Peyer's patch (tissue), 4 donors: ENCODE measurements around the gene ARMH3. TPM values are rescaled to one million over a fixed set of nuclear protein-coding genes. Genes with fewer than 3 reads are reported as not detected.

Experiments
- DNase-seq, 3 donors: peaks; one replicate each; pipeline ENCODE4 v3.0.0-alpha.2; 2017 to 2019
- H3K27ac ChIP-seq, 4 donors: fragments of 200-600 bp; sonication (generic); one replicate each; pipeline ENCODE4 v1.5.1; 2016 to 2019
- H3K27me3 ChIP-seq, 2 donors: fragments of 200-600 bp; sonication (generic); one replicate each; pipeline ENCODE4 v1.5.1; 2019
- H3K36me3 ChIP-seq, 3 donors: fragments of 200-600 bp; sonication (generic); one replicate each; pipeline ENCODE4 v1.5.1; 2016 to 2019
- H3K4me1 ChIP-seq, 4 donors: fragments of 200-600 bp; sonication (generic); one replicate each; pipeline ENCODE4 v1.5.1; 2016 to 2019
- H3K4me3 ChIP-seq, 4 donors: fragments of 200-600 bp; sonication (generic); 1 replicate in 3 of 4; 2 replicates in 1 of 4; pipeline ENCODE4 v1.5.1; 2016 to 2019; ENCODE audit warnings: mild to moderate bottlenecking in 1 of 4
- H3K9me3 ChIP-seq, 4 donors: fragments of 200-600 bp; sonication (generic); one replicate each; pipeline ENCODE4 v1.5.1; 2016 to 2019; ENCODE audit warnings: mild to moderate bottlenecking in 1 of 4
- CTCF ChIP-seq, 6 experiments: fragments of 450-650 bp in 4 of 6; fragments of 200-600 bp in 2 of 6; sonication (generic) in 1 of 6; IDR thresholded peaks; one replicate each; pipeline ENCODE4 v1.5.1; 2017 to 2019; ENCODE audit warnings: antibody characterized with exemption in 6 of 6, mild to moderate bottlenecking in 3 of 6, moderate library complexity in 1 of 6
- POLR2A ChIP-seq, 2 donors: fragments of 450-650 bp; IDR thresholded peaks; one replicate each; pipeline ENCODE4 v1.5.1; 2017; ENCODE audit warnings: antibody characterized with exemption in 2 of 2, mild to moderate bottlenecking in 2 of 2, moderate library complexity in 2 of 2
- total RNA-seq, 4 donors: library from RNA; depleted of rRNA; stranded (reverse); fragments of >200 nt; gene quantifications; one replicate each; pipeline ENCODE4 v1.1.0, GENCODE V29; 2016

ARMH3 gene
- total RNA-seq, 4 donors from 2014 or later, result 15.8 to 29.2 (median 23.0) TPM

DNA sequence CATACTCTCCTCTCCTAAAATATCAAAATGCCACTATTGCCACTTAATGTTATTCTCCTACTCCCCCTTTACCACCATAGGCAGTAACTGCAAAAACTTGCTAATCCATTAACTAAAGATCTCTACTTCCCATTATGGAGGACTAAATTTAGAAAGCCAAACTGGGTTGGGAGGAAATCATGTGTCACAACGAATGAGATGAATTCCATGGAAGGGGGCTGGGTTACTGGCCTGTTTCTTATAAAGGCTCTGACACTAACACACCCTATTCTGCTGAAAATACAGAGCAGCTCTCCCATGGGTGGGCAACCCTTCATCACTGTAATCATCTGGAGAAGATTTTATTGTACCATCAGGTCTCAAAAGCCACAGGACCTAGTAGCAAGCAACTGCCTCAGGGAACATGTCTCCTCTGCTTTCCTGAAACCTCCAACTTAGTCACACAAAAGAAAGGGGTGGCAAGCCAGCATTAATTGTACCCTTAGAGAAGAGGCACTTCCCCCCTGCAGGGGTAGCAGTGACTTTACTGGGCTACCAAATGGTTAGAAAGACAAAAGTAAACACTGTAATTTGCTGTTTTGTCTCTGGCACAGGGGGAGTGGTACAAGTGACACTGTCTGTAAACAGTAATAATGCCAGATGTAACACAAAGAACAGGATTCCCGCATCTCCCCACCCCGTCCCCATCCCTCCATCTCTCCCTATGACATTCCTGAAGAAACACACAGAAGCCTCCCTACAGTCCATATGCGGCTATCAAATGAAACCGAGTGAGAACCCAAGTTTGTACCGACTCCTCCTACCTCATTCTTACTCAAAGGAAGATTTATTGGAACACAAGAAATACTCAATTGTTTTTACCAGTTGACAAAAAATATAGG, 81.6 kb downstream of the ARMH3 start:
- H3K27me3 ChIP-seq, result no peaks in the 10 kb centered on the region
- no peak overlapping the region for H3K4me3 ChIP-seq
- peaks cover 0 to 9% (median 1%) of the 10 kb centered on the region in 4 donors for H3K4me1 ChIP-seq
- TF ChIP-seq CTCF (IDR thresholded peaks at IDR 0.05) (no peak), POLR2A (IDR thresholded peaks at IDR 0.05) (no peak)
- peak overlapping the region; percentile 6 to 40 (median 18) for H3K27ac ChIP-seq
- H3K36me3 ChIP-seq, result peaks cover 0 to 40% (median 0%) of the 10 kb centered on the region in 3 donors
- H3K9me3 ChIP-seq, result no peaks in the 10 kb centered on the region
- no peak for DNase-seq

DNA sequence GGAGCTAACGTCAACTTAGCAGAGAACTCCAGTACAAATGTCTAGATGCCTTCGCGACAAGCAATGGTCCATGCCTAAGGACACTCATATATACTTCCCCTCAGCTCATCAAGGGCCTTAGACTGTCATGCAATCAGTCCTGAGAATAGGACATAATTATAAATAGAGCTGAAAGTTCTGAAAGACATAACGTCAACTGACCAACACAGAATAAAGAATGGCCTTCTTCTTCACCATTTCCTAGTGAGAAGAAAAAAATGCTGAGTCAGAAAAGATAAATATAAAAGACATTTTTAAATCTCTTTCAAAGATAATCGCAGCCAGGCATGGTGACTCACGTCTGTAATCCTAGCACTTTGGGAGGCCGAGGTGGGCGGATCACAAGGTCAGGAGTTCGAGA, 83.2 kb downstream of the ARMH3 start:
- peak overlapping the region in 1 of 4 donors; percentile 22 for H3K27ac ChIP-seq
- no peak for TF ChIP-seq POLR2A (IDR thresholded peaks at IDR 0.05)
- TF ChIP-seq CTCF (IDR thresholded peaks at IDR 0.05), result no peak
- peaks cover 0 to 50% (median 0%) of the 10 kb centered on the region in 3 donors for H3K36me3 ChIP-seq
- DNase-seq, result no peak
- H3K9me3 ChIP-seq, result no peaks in the 10 kb centered on the region
- H3K27me3 ChIP-seq, result no peaks in the 10 kb centered on the region
- no peak overlapping the region for H3K4me3 ChIP-seq
- peaks cover 0 to 12% (median 4%) of the 10 kb centered on the region in 4 donors for H3K4me1 ChIP-seq

DNA sequence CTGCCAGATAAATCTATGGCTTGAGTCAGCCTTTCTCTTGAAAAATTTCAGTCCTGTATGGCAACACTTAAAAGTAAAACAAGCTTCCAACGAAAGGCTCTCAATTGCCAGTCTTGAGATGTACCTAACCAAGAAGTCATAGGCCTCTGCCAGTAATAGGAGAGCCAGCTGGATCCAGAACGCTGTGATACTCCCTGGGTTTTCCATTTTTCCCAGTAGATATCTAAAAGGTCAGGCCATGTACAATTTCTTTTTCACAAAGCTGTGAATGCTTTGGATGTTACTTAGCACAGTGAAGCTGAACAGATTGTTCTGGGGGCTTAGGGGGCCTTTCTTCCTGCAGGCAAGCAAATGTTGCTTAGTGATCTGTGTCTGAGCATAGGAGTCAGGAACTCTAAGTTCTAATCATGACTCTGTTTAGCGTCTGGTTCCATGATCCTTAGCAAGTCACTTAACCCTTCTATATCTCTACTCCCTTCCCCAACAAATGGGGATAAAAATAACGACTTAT, 86.5 kb downstream of the ARMH3 start:
- peaks cover 0 to 12% (median 4%) of the 10 kb centered on the region in 4 donors for H3K4me1 ChIP-seq
- no peak overlapping the region for H3K4me3 ChIP-seq
- TF ChIP-seq CTCF (IDR thresholded peaks at IDR 0.05) (no peak), POLR2A (IDR thresholded peaks at IDR 0.05) (no peak)
- DNase-seq, result no peak
- no peaks in the 10 kb centered on the region for H3K27me3 ChIP-seq
- H3K27ac ChIP-seq, result peak overlapping the region in 2 of 4 donors; percentile 33 to 68
- no peaks in the 10 kb centered on the region for H3K9me3 ChIP-seq
- peaks cover 0 to 44% (median 0%) of the 10 kb centered on the region in 3 donors for H3K36me3 ChIP-seq

DNA sequence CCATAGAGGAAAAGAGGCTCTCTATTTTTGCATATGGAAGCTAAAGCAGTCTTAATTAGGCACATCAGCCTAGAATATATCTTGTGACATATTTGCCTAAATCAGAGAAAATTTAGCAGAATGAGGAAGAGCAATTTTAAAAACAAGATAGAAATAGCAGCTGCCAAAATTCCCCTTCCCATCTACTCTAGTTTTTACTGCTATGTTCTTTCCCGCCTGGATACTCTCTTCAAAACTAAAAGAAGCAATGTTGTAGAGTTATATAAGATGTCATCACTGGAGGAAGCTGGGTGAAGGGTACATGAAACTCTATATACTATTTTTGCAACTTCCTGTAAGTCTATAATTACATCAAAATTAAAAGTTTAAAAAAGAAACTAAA, 87.0 kb downstream of the ARMH3 start:
- no peaks in the 10 kb centered on the region for H3K9me3 ChIP-seq
- H3K36me3 ChIP-seq, result peaks cover 0 to 44% (median 0%) of the 10 kb centered on the region in 3 donors
- H3K27ac ChIP-seq, result peak overlapping the region in 2 of 4 donors; percentile 33 to 68
- no peak for DNase-seq
- no peaks in the 10 kb centered on the region for H3K27me3 ChIP-seq
- H3K4me3 ChIP-seq, result no peak overlapping the region
- H3K4me1 ChIP-seq, result peaks cover 0 to 12% (median under 1%) of the 10 kb centered on the region in 4 donors
- TF ChIP-seq POLR2A (IDR thresholded peaks at IDR 0.05), result no peak
- TF ChIP-seq CTCF (IDR thresholded peaks at IDR 0.05), result no peak

- Histone ChIP-seq H3K36me3 (peaks cover 0 to 46% (median 0%) of the 10 kb centered on the region in 3 donors), H3K4me3 (no peak overlapping the region), H3K9me3 (no peaks in the 10 kb centered on the region), H3K27ac (peak overlapping the region in 1 of 4 donors; percentile 68), H3K4me1 (peaks cover 0 to 12% (median 0%) of the 10 kb centered on the region in 4 donors), H3K27me3 (no peaks in the 10 kb centered on the region)
- TF ChIP-seq POLR2A (IDR thresholded peaks at IDR 0.05), result no peak
- no peak for DNase-seq
Observed at GRCh38 chr10:101968286-101968939, 87.6 kb downstream of the ARMH3 start.
